ENCODE data around the gene SNX3. TPM values are rescaled to one million over a fixed set of nuclear protein-coding genes. Genes with fewer than 3 reads are reported as not detected.
"Not testable (repeated sequence)": the region's sequence is repeated elsewhere in the genome, so short reads cannot be mapped to it uniquely, and the experiment has no call there.

Gene SNX3
- total RNA-seq, 1 experiment from 2014 or later: 158 TPM

- no peak for TF ChIP-seq CTCF (IDR thresholded peaks at IDR 0.05; ENCODE audit: unreplicated experiment)
- H3K27me3 Mint-ChIP-seq (ENCODE audit: unreplicated experiment): no peaks in the 10 kb centered on the region
- DNase-seq: no peak
- CTCF ChIA-PET: interaction anchor here (1.3 to 1.7 kb wide), 2 partner anchors 9 to 241 kb away, joined by 4 to 5 read pairs; partner anchors contain the start of gene SNX3
- intact Hi-C loops (cut with micrococcal nuclease; ENCODE audit: unreplicated experiment): loop anchor here (10.0 kb wide), 1 partner anchor 244 kb away; no protein-coding TSS in a partner anchor
- H3K27ac Mint-ChIP-seq (ENCODE audit: unreplicated experiment): no peak overlapping the region
- H3K4me1 Mint-ChIP-seq (ENCODE audit: low read depth, unreplicated experiment): peaks cover 17% of the 10 kb centered on the region
- H3K4me3 Mint-ChIP-seq (ENCODE audit: low read depth, unreplicated experiment): no peak overlapping the region
- no peaks in the 10 kb centered on the region for H3K36me3 Mint-ChIP-seq (ENCODE audit: insufficient read depth, unreplicated experiment)
- no TSS peak for BruUV-seq (replicated peaks)
- H3K9me3 Mint-ChIP-seq (ENCODE audit: low read depth, unreplicated experiment): no peaks in the 10 kb centered on the region
Observed at GRCh38 chr6:108251252-108251651, 9.6 kb downstream of the SNX3 start.

- intact Hi-C loops (cut with micrococcal nuclease; ENCODE audit: unreplicated experiment): loop anchor here (10.0 kb wide), 1 partner anchor 244 kb away; no protein-coding TSS in a partner anchor
- no peak for TF ChIP-seq CTCF (IDR thresholded peaks at IDR 0.05; ENCODE audit: unreplicated experiment)
- BruUV-seq (replicated peaks): no TSS peak
- Mint-ChIP-seq H3K27ac (ENCODE audit: unreplicated experiment) (no peak overlapping the region), H3K36me3 (ENCODE audit: insufficient read depth, unreplicated experiment) (peaks cover 5% of the 10 kb centered on the region), H3K9me3 (ENCODE audit: low read depth, unreplicated experiment) (no peaks in the 10 kb centered on the region), H3K27me3 (ENCODE audit: unreplicated experiment) (no peaks in the 10 kb centered on the region), H3K4me1 (ENCODE audit: low read depth, unreplicated experiment) (peaks cover 17% of the 10 kb centered on the region), H3K4me3 (ENCODE audit: low read depth, unreplicated experiment) (no peak overlapping the region)
- no peak for DNase-seq
- CTCF ChIA-PET: interaction anchor here (1.3 to 1.7 kb wide), 2 partner anchors 10 to 242 kb away, joined by 4 to 5 read pairs; partner anchors contain the start of gene SNX3
Observed at GRCh38 chr6:108250240-108250866, 10.5 kb downstream of the SNX3 start.

- no peaks in the 10 kb centered on the region for H3K27me3 Mint-ChIP-seq (ENCODE audit: unreplicated experiment)
- H3K27ac Mint-ChIP-seq (ENCODE audit: unreplicated experiment): no peak overlapping the region
- H3K4me1 Mint-ChIP-seq (ENCODE audit: low read depth, unreplicated experiment): peaks cover 8% of the 10 kb centered on the region
- H3K9me3 Mint-ChIP-seq (ENCODE audit: low read depth, unreplicated experiment): no peaks in the 10 kb centered on the region
- H3K4me3 Mint-ChIP-seq (ENCODE audit: low read depth, unreplicated experiment): no peak overlapping the region
- TF ChIP-seq CTCF (IDR thresholded peaks at IDR 0.05; ENCODE audit: unreplicated experiment): no peak
- intact Hi-C loops (cut with micrococcal nuclease; ENCODE audit: unreplicated experiment): no loop called here
- no TSS peak for BruUV-seq (replicated peaks)
- H3K36me3 Mint-ChIP-seq (ENCODE audit: insufficient read depth, unreplicated experiment): peaks cover 5% of the 10 kb centered on the region
- CTCF ChIA-PET: interaction anchor here (1.0 kb wide), 1 partner anchor 10 kb away, joined by 3 read pairs; no protein-coding TSS in a partner anchor
- DNase-seq: no peak
Observed at GRCh38 chr6:108247965-108248536, 12.8 kb downstream of the SNX3 start.

- H3K27me3 Mint-ChIP-seq (ENCODE audit: unreplicated experiment); BruUV-seq (replicated peaks); H3K9me3 Mint-ChIP-seq (ENCODE audit: low read depth, unreplicated experiment); DNase-seq; H3K36me3 Mint-ChIP-seq (ENCODE audit: insufficient read depth, unreplicated experiment); CTCF ChIA-PET; H3K27ac Mint-ChIP-seq (ENCODE audit: unreplicated experiment); intact Hi-C loops (cut with micrococcal nuclease; ENCODE audit: unreplicated experiment); H3K4me3 Mint-ChIP-seq (ENCODE audit: low read depth, unreplicated experiment); H3K4me1 Mint-ChIP-seq (ENCODE audit: low read depth, unreplicated experiment): not testable (repeated sequence)
Observed at GRCh38 chr6:108245095-108245494, 15.7 kb downstream of the SNX3 start.

GRCh38 chr6:108243836-108244235, 17.0 kb downstream of the SNX3 start:
- Mint-ChIP-seq H3K4me1 (ENCODE audit: low read depth, unreplicated experiment) (no peaks in the 10 kb centered on the region), H3K4me3 (ENCODE audit: low read depth, unreplicated experiment) (no peak overlapping the region), H3K27me3 (ENCODE audit: unreplicated experiment) (no peaks in the 10 kb centered on the region), H3K27ac (ENCODE audit: unreplicated experiment) (no peak overlapping the region), H3K9me3 (ENCODE audit: low read depth, unreplicated experiment) (no peaks in the 10 kb centered on the region), H3K36me3 (ENCODE audit: insufficient read depth, unreplicated experiment) (peaks cover 9% of the 10 kb centered on the region)
- intact Hi-C loops (cut with micrococcal nuclease; ENCODE audit: unreplicated experiment): no loop called here
- BruUV-seq (replicated peaks): no TSS peak
- CTCF ChIA-PET: no interaction called here
- DNase-seq: no peak
- no peak for TF ChIP-seq CTCF (IDR thresholded peaks at IDR 0.05; ENCODE audit: unreplicated experiment)

Data from Calu3 (cell line).